NCI-H526 (cell line): ENCODE measurements around the gene ISM1.

Source experiments
- DNase-seq, 2 experiments: peaks; one replicate each; lab custom pipeline; 2025; lab: John Stamatoyannopoulos, UW

The ISM1 gene

GRCh38 chr20:13220904-13221297 is at the start of gene ISM1:
TSS of gene ISM1 (plus strand) at chr20:13221274. CDS start at chr20:13221777, 503 bp downstream.
- DNase-seq: peak; percentile 35 to 77

- DNase-seq: no peak
Measured at GRCh38 chr20:13173201-13173600, 47.9 kb upstream of the ISM1 start.

- no peak for DNase-seq
Measured at GRCh38 chr20:13174402-13174801, 46.7 kb upstream of the ISM1 start.

GRCh38 chr20:13180986-13181889 is 39.8 kb upstream of the ISM1 start:
- DNase-seq: no peak

- DNase-seq: no peak
Measured at GRCh38 chr20:13183005-13183404, 38.1 kb upstream of the ISM1 start.

- no peak for DNase-seq
Measured at GRCh38 chr20:13186043-13186774, 34.9 kb upstream of the ISM1 start.

GRCh38 chr20:13187899-13188298 is 33.2 kb upstream of the ISM1 start:
- DNase-seq: no peak

- peak; percentile 24 to 43 for DNase-seq
Measured at GRCh38 chr20:13199279-13199678, 21.8 kb upstream of the ISM1 start.

- peak; percentile 32 to 63 for DNase-seq
Measured at GRCh38 chr20:13200767-13201500, 20.1 kb upstream of the ISM1 start.

GRCh38 chr20:13202565-13202964 is 18.5 kb upstream of the ISM1 start:
- DNase-seq: no peak

GRCh38 chr20:13205425-13205824 is 15.6 kb upstream of the ISM1 start:
- DNase-seq: no peak

GRCh38 chr20:13205848-13206434 is 15.1 kb upstream of the ISM1 start:
- DNase-seq: no peak

GRCh38 chr20:13207016-13207415 is 14.1 kb upstream of the ISM1 start:
- no peak for DNase-seq

GRCh38 chr20:13211956-13212618 is 9.0 kb upstream of the ISM1 start:
- DNase-seq: no peak

- DNase-seq: no peak
Measured at GRCh38 chr20:13212750-13213149, 8.3 kb upstream of the ISM1 start.

GRCh38 chr20:13213335-13213734 is 7.7 kb upstream of the ISM1 start:
- no peak for DNase-seq

- no peak for DNase-seq
Measured at GRCh38 chr20:13216533-13216932, 4.5 kb upstream of the ISM1 start.

GRCh38 chr20:13219327-13220193 is 1.5 kb upstream of the ISM1 start:
- no peak for DNase-seq

GRCh38 chr20:13220194-13220903 is 725 bp upstream of the ISM1 start:
- peak; percentile 36 to 85 for DNase-seq

- no peak for DNase-seq
Measured at GRCh38 chr20:13221313-13221672, 219 bp downstream of the ISM1 start.
